Activated CD4-positive, alpha-beta T cell treated with anti-CD3 and anti-CD28 coated beads for 4 hours (primary cell): ENCODE data around the gene CBX2.
"Not testable (repeated sequence)": the region's sequence is repeated elsewhere in the genome, so short reads cannot be mapped to it uniquely, and the experiment has no call there.

ENCODE experiments used
- DNase-seq, 2 donors: peaks; one replicate each; pipeline ENCODE4 v3.0.0-alpha.2; 2020

Gene CBX2

DNA sequence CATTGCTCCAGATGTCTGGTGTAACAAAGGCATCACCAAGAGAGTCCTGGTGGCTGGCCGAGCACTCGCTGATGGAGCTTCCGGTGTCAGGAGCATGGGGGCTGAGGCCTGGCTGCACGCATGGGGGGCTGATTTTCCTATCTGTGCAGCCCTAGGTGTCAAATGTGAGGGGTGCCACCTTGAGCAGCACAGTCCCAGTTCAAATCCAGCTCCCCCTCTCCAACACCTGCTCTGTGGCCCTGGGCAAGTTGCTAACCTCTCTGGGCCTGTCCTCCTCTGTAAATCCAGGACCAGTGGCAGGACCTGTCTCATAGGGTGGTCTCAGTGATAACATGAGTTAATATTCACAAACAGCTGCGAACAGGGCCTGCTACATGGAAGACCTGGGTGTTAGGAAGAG is 34.3 kb upstream of the CBX2 start:
- DNase-seq, result no peak

DNA sequence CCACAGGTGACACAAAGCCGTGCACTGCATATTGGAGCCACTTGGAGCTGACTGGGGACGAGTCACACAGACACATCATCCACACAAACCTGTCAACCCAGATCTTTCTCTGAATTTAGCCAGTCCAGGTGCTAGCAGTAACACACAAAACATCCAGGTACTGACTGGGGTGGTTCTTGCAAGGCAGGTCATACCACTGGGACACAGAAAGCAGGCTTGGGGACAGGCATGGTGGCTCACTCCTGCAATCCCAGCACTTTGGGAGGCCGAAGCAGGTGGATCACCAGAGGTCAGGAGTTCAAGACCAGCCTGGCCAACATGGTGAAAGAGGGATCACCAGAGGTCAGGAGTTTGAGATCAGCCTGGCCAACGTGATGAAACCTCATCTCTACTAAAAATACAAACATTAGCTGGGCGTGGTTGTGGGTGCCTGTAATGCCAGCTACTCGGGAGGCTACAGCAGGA is 32.3 kb upstream of the CBX2 start:
- no peak for DNase-seq

DNA sequence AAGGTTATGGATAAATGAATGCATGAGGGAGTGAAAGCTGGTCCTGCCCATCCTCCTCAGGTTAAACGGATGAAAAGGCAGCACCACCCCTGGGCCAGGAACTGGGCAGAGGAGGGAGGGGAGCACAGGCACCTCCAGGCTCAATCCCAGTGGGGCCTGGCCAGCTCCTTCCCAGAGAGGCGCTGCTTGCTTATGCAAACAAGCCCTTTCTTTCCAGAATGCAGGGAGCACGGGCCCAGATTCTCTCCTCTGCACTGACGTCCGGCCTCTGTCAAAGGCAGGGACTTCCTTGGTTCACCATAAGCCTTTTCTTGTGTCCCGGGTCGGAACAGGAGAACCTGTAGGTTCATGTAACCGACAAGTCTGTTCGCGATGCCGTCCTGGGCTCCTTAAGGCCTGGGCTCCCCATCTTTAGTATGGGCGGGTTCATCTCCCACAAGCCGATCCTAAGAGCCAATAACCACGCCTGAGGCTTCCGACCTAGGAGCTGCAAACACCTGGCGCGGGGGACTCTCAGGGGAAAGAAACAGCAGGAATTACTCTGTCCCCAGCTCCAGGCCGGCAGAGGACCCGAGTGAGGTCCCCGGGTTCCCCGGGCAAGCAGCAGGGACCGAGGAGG is 30.9 kb upstream of the CBX2 start:
- DNase-seq, result no peak

DNA sequence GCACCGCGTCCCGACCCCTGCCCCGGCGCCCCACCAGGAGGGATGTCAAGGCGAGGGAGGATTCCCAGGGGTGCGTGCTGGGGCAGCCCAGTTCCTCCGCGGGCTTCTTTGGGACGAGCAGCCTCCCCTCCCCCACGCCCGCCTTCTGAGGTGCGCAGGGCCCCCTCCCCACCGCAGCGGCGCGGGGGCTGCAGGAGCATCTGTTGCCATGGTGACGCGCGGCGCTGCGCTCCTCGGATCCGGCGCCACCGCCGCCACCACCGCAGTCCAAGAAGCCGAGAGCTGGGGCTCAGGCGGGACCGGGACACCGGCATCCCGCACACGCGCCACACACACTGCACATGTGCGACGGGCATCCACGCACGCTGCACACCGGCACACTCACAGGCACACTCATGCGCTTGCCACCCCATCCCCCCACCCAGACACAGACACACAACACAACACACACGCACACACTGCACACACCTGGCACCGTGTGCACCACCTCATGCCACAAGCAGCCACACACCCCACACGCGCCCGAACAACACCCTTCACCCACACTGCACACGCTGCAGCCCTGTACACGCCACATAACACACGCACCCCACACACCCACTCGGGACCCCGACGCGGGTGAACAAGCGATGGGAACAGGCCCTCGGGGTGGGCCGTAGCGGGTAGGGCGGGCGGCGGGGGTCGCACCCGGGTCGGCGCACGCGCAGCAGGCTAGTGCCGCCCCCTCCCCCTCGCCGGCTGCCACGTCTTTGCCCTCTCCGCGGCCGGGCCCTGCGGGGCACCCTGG is 30.2 kb upstream of the CBX2 start:
- no peak for DNase-seq

DNA sequence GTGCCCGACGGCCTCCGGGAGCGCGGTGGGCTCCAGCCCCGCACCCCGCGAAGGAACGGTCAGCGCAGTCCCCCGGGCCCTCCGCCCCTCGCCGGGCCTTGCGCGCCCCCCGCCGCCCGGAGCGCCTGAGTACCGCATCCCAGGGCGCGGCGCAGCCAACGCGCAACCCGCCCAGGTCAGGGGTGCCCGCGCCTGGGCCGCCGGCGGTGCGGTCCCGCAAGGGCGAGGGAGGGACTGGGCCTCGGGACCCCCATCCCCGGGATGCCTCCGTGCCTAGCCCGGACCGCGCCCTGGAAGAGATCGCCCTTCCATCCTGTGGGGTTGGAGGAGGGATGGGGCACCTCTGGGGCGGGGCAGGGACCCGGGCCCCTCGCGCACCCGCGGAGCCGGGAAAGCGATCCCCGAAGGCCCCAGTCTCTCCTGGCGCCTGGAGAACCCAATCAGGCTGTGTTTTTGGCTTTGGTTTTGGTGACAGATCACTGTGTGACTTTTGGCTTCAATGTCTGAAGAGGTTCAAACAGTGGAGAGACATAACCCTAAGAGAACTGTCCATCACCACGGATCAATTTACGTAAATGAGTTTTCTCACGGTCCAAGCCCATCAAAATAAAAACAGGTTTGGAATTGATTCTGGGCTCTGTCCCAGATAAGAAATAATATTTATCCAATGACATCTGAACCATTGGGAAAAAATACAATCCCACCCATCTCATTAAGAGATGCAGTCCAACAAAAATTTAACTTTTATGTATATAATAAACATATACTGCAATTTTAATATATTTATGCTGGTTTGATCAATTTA is 29.5 kb upstream of the CBX2 start:
- DNase-seq, result no peak

DNA sequence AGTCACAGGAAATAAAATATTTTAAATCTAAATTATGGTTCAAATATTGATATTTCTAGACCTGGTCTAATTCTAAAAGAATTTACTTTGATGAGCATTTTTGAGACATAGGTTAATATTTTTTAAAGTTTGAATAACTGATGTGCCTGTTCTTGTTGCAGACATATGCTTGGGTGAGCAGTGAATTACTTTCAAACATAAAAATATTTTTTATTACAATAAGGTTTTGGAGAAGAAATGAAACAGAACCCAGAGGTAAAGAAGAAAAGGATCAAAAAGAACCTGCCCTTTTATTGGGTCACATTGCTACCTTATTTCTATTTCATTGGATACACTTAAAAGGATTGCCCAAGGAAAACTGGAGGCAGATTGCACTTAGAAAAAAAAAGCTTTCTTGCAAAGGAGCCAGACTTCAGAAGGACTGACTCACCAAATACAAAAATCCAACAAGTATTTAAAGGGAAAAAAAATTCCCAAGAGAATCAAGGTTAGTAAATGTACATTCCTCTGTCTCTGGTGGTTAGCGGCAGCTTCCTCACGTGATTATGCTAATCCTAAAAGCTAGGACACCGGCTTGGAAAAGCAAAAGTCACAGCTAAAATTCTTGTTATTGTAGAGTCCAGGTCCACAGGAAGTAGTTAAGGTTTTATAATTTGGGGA is 28.7 kb upstream of the CBX2 start:
- no peak for DNase-seq

DNA sequence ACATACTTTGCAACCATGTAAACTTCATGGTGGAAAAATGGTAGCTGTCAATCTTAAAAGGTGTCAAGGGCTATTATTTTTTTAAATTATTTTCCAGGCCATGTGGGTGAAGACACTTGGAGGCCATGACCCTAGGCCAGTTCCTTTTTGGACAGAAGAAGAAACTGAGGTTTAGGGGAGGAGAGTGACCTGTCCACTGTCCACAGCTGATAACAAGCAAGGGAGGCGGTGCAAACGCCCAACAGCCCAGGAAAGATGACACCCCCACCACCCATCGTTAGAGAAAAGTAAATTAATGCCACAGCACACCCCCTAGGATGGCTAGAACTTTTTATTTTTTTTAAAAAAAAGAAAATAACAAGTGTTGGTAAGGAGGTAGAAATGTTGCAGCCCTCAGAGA is 28.0 kb upstream of the CBX2 start:
- no peak for DNase-seq

DNA sequence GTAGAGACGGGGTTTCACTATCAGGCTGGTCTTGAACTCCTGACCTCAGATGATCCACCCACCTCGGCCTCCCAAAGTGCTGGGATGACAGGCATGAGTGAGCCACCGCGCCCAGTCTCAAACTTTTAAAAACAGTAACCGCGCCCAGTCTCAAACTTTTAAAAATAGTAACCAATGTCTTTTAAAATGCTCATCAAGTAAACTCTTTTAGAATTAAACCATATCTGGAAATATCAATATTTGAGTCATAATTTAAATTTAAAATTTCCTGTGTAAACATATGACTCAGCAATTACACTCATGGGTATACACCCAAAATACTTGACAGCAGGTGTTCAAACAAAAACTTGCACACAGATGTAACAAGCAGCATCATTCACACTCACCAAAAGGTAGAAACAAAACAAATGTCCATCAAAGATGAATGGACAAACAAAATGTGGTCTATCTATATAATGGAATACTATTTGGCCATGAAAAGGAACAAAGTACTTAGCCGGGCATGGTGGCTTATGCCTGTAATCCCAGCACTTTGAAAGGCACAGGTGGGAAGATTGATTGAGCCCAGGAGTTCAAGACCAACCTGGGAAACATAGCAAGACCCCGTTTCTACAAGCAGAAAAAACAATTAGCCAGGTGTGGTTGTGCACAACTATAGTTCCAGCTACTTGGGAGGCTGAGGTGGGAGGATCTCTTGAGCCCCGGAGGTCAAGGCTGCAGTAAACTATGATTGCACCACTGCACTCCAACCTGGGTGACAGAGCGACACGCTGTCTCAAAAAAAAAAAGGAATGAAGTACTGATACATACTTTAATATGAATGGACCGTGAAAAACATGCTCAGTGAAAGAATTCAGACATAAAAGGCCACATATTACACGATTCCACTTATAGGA is 27.1 kb upstream of the CBX2 start:
- DNase-seq, result no peak

DNA sequence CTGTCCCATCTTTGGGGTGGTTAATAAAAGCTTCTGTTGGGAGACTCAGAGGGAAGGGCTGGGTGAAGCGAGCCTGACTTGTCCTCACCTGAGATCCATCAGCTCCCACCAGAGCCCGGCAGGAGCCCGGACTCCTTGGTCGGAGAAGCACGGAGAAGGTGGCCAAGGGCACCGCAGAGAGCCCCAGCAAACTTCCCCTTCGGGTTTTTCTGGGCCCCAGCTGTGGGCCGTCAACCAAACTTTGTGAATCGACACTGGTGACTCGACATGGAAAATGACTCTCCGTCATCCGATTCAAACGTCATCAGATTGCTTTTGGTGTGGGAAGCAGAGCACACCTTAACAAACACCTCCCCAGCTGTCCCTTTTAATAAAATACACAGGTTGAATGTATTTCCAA is 25.8 kb upstream of the CBX2 start:
- DNase-seq, result peak in 1 of 2 donors; percentile 33

DNA sequence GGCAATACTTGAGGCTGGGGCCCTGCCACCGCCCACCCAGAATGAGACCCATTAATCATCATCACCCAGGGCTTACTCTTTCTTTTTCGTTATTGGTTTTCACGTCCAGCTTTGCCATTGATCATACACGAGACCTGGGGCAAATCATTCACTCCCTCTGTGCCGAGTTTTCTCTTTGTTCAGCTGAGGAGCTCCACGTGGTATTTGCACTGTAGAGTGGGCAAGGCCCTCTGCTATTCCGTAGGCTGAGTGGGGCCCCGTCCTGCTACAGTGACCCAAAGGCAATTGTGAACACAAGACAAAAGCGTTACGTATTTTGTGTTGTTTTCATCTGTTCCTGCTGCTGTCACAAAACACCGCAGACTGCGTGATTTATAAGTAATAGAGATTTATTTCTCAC is 23.6 kb upstream of the CBX2 start:
- no peak for DNase-seq

DNA sequence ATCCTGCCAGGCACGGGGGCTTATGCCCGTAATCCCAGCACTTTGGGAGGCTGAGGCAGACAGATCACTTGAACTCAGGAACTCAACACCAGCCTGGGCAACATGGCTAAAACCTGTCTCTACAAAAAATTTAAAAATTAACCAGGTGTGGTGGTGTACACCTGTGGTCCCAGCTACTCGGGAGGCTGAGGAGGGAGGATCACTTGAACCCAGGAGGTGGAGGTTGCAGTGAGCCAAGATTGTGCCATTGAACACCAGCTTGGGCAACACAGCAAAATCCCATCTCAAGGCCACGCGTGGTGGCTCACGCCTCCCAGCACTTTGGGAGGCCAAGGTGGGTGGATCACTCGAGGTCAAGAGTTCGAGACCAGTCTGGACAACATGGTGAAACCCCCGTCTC is 23.0 kb upstream of the CBX2 start:
- not testable (repeated sequence) for DNase-seq

DNA sequence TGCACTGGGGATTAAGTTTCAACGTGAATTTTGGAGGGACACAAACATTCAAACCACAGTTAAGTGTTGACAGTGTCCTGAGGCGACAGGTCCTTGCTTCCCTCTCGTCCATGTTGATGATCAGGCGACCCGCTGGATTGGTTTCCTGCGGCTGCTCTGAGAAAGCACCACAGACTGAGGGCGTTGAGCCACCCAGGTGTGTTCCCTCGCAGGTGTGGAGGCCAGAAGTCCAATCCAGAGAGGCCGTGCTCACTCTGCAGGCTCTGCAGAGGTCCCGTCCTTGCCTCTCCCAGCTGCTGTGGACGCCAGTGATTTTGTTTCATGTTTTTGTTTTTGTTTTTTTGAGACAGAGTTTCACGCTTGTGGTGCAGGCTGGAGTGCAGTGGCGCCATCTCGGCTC is 22.4 kb upstream of the CBX2 start:
- DNase-seq, result no peak

DNA sequence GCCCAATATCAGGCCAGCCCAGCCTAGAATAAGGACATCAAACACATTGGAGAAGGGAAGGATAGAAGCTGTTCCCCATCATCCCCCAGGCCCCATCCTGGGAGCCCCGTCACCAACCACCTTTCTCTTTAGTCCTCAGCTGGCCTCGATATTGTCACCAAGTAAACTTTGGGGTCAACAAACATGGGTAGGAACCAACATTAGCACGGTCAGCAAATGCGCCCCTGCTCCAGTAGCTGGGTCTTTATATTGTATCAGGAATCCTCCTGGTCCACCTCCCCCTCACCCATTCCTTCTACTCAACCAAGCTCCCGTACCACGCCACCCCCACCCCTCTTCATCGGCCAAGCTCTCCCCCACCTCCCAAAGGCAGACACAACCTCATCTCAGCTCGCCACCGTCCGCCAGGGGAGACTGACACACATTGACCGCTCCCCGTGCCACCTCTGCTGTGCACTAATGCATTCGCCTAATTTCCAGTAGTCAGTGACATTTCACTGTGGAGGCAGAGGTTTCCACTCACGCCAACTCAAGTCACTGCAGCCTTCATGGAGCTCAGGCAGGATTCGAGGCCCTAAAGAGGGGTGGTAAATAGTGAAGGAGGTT is 20.7 kb upstream of the CBX2 start:
- no peak for DNase-seq

DNA sequence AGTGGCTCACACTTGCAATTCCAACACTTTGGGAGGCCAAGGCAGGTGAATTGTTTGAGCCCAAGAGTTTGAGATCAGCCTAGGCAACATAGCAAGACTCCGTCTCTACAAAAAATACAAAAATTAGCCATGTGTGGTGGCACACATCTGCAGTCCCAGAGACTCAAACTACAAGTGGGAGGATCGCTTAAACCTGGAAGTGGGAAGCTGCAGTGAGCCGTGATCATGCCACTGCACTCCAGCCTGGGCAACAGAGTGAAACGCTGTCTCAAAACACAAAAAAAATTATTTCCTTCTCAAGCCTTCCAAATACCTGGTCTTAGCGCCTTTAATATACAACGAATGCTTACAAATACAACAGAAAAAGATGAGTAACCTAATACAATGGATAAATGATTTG is 19.7 kb upstream of the CBX2 start:
- no peak for DNase-seq

DNA sequence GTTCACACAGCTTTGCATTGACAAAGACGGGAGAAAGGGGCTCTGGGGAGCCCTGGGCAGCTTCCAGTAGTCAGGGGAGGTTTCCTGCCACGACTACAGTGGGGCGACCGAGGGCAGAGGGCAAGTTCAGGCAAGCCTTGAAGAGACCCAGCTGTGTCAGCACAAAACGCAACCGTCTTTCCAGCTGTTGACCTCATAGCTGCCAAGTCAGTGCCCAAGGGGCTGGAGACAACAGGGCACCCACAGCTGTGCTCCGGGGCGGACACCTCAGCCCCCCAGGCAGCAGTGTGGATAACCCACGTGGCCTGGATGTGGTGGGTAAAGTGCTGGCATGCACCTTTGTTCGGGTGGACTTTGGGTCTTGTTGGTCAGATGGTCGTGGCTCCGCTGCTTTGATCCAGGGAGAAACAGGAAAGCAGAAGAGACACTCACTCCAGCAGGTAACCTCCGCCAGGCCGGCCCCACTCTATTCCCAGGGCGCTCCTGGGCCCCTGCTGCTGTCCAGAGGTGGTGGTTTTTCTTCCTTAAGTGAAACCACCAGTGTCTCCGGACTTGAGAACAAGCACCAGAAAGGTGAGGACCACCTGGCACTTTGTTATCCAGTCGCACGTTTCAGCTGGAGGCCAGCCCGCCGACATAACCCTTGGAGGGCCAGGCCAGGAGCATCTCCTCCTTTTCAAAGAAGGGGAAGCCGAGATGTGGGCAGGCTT is 17.6 kb upstream of the CBX2 start:
- no peak for DNase-seq

DNA sequence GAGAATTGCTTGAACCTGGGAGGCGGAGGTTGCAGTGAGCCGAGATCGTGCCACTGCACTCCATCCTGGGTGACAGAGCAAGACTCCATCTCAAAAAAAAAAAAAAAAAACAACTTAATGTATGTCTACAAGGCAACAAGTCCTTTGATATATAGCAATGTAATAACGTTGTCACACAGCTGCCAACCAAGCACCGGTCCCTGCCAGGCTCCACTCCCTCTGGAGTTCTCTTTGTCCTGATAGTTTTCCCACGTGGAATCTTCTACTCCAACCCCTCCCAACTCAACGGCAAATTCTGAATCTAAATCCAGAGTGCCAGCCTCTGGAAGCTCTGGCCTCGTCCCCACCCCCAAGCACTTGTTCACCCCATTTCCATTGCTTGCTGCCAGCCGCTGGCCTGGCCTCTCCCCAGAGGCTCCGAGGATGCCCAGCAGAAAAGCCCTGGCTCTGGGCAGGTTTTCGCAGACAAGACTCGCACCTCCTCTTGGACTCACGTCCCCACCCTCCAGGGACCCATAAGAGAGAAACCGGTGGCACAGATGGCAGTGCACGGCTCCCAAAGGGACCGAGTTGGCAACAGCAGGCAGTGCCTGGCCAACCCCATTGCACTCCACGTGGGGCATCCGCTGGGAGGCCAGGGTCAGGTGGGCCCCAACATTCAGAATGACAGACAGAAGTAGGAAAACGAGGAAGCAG is 15.9 kb upstream of the CBX2 start:
- DNase-seq, result no peak

DNA sequence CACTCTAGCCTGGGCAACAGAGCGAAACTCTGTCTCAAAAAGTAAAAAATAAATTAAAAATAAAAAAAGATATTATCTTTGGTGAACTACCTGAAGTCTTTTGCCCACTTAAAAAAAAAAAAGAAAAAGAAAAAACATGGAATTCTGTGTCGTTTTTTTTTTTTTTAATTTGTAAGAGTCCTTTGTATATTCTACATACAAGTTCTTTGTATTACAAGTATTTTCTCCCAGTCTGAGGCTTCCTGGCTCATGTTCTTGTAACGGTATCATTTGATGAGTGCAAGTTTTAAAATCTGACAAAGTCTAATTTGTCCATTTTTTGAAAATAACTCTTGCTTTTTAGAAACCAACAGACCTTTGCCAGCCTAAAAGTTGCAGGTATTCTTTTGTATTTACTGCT is 12.2 kb upstream of the CBX2 start:
- no peak for DNase-seq

DNA sequence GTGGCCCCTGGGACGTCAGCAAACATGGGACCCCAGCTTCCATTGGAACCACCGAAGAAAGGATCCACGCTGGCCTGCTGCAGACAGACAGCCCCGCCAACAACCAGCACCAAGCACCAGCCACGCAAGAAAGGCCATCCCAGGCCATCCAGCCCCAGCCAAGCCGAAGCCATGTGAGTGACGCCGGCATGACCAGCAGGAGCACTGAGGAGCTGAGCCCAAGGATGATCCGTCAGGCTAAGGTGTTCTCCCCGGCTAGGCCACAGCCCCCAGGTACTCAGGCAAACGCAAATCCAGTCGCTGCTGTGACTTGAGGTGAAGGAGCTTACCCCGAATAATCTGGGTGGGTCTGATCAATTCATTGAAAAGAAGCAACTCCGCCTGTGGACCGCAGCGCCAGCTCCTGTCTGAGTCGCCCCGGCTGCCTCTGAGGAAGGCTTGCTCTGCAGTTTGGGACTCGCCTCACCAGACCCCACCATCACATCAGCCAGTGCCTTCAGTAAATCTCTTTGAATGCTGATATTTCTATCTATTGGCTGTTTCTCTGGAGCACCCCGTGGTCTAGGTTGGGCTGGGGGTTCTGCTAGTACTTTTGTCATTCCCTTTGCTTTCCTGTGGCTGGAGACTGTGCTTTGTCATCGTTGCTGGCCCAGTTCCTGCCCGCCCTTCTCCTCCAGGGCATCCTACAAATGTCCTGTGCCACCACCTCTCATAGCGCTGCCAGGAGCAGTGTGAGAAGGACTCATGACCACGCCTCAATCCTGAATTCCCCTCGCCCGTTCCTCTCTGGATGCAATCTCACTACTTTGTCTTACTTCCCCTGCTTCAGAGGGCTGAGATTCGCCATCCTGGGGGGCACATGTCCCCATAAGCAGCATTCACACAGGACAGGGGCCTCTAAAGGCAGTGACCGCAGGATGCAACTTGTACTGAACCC is 8.1 kb upstream of the CBX2 start:
- DNase-seq, result no peak

DNA sequence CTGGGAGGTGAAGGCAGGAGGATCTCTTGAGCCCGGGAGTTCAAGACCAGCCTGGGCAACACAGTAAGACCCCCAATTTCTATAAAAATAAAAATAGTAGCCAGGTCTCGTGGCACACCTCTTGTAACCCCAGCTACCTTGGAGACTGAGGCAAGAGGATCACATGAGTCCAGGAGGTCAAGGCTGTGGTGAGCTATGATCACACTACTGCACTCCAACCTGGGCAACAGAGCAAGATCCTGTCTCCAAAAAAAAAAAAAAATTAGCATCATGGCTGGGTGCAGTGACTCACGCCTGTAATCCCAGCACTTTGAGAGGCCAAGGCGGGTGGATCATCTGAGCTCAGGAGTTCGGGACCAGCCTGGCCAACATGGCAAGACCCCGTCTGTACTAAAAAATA is 6.7 kb upstream of the CBX2 start:
- DNase-seq, result no peak
